Gastrocnemius medialis (tissue), 4 donors: Measurements from ENCODE around the gene HUNK.

Experiments used
- POLR2A ChIP-seq, 2 donors: fragments of 450-650 bp; IDR thresholded peaks; one replicate each; pipeline ENCODE4 v1.6.1; 2017; ENCODE audit warnings: antibody characterized with exemption in 2 of 2, mild to moderate bottlenecking in 2 of 2, moderate library complexity in 2 of 2
- TF ChIP-seq, protein P1 (sequence below), 5 experiments: fragments of 450-650 bp in 3 of 5; fragments of 200-600 bp in 2 of 5; sonication (generic) in 2 of 5; IDR thresholded peaks in 4 of 5; conservative IDR thresholded peaks in 1 of 5; 1 replicate in 4 of 5; 2 replicates in 1 of 5; pipeline ENCODE4 v1.5.1; 2016 to 2019; ENCODE audit warnings: antibody characterized with exemption in 5 of 5, mild to moderate bottlenecking in 3 of 5, moderate library complexity in 3 of 5

DNA sequence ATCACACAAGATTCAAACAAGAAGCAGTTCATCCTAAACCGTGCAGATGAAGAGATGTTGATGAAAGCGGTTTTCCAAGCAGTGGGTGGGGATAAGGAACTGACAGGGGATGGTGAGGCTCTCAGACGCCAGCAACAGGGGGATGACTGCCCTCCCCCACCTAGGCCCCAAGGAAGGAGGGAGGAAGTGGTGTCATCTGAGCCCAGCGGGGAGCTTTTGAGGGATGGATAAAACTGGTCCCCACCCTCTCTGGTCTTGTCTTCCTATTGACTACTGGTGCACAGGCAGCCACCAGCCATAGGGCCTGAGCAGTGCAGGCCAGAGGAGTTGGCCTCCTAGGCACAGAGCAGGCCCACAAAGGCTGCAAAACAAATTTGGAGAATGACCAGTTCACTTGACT is 175.5 kb downstream of the HUNK start:
- TF ChIP-seq POLR2A (IDR thresholded peaks at IDR 0.05), result no peak
- TF ChIP-seq, protein P1, sequence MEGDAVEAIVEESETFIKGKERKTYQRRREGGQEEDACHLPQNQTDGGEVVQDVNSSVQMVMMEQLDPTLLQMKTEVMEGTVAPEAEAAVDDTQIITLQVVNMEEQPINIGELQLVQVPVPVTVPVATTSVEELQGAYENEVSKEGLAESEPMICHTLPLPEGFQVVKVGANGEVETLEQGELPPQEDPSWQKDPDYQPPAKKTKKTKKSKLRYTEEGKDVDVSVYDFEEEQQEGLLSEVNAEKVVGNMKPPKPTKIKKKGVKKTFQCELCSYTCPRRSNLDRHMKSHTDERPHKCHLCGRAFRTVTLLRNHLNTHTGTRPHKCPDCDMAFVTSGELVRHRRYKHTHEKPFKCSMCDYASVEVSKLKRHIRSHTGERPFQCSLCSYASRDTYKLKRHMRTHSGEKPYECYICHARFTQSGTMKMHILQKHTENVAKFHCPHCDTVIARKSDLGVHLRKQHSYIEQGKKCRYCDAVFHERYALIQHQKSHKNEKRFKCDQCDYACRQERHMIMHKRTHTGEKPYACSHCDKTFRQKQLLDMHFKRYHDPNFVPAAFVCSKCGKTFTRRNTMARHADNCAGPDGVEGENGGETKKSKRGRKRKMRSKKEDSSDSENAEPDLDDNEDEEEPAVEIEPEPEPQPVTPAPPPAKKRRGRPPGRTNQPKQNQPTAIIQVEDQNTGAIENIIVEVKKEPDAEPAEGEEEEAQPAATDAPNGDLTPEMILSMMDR (IDR thresholded peaks at IDR 0.05 in 4 of 5, conservative IDR thresholded peaks at IDR 0.05 in 1 of 5), result no peak
